Ascending aorta (tissue), 2 donors: Measurements from ENCODE around the gene FITM1. TPM values are rescaled to one million over a fixed set of nuclear protein-coding genes. Genes with fewer than 3 reads are reported as not detected.
A peak's percentile ranks its signal among the peaks of the same experiment; 100 is the strongest.

ENCODE experiments used
- DNase-seq, 2 donors: peaks; one replicate each; pipeline ENCODE4 v3.0.0-alpha.2; 2019; ENCODE audit warnings: low spot score in 2 of 2
- H3K27ac ChIP-seq, 2 donors: fragments of 200-600 bp; sonication (generic); one replicate each; pipeline ENCODE4 v1.5.1; 2016 to 2017; ENCODE audit warnings: mild to moderate bottlenecking in 1 of 2
- H3K27me3 ChIP-seq: fragments of 200-600 bp; sonication (generic); one replicate; pipeline ENCODE4 v1.5.1; 2017
- H3K36me3 ChIP-seq, 2 donors: fragments of 200-600 bp; sonication (generic); one replicate each; pipeline ENCODE4 v1.5.1; 2016
- H3K4me1 ChIP-seq, 2 donors: fragments of 200-600 bp; sonication (generic); one replicate each; pipeline ENCODE4 v1.5.1; 2016 to 2017; ENCODE audit warnings: mild to moderate bottlenecking in 1 of 2
- H3K4me3 ChIP-seq, 2 donors: fragments of 200-600 bp; sonication (generic); one replicate each; pipeline ENCODE4 v1.5.1; 2016 to 2017; ENCODE audit warnings: mild to moderate bottlenecking in 1 of 2
- H3K9me3 ChIP-seq, 2 donors: fragments of 200-600 bp; sonication (generic); one replicate each; pipeline ENCODE4 v1.5.1; 2016
- CTCF ChIP-seq, 3 experiments: fragments of 200-600 bp in 2 of 3; fragments of 450-650 bp in 1 of 3; sonication (generic) in 2 of 3; IDR thresholded peaks; one replicate each; pipeline ENCODE4 v1.5.1; 2016 to 2019; ENCODE audit warnings: antibody characterized with exemption in 3 of 3, mild to moderate bottlenecking in 1 of 3, moderate library complexity in 1 of 3
- intact Hi-C: fragments of 100-400 bp; cut with DNase I; formaldehyde crosslinking; loops from one replicate; pipeline ENCODE4 v1.15.1; 2023
- total RNA-seq: library from RNA; depleted of rRNA; stranded (reverse); fragments of >200 nt; gene quantifications from one replicate; pipeline ENCODE4 v1.1.0, GENCODE V29; 2016

FITM1 gene
- total RNA-seq, 1 donor from 2014 or later = not detected

GRCh38 chr14:24145690-24146452 lies 15.4 kb downstream of the FITM1 start:
- intact Hi-C loops = loop anchor here (2.0 to 10.0 kb wide), 4 partner anchors 43 to 841 kb away; partner anchors contain the start of genes BCL2L2, GMPR2, IPO4 and NEDD8
- DNase-seq = no peak
- Histone ChIP-seq H3K4me3 (peak overlapping the region; percentile 76 to 100), H3K27ac (peak overlapping the region; percentile 75 to 90), H3K4me1 (peaks cover 24 to 26% of the 10 kb centered on the region in 2 donors), H3K36me3 (peaks cover 16 to 20% of the 10 kb centered on the region in 2 donors), H3K27me3 (no peaks in the 10 kb centered on the region), H3K9me3 (no peaks in the 10 kb centered on the region)
- TF ChIP-seq CTCF (IDR thresholded peaks at IDR 0.05) = no peak

- intact Hi-C loops = loop anchor here (2.0 to 10.0 kb wide), 4 partner anchors 42 to 842 kb away; partner anchors contain the start of genes BCL2L2, GMPR2, IPO4 and NEDD8
- peaks cover 24 to 26% of the 10 kb centered on the region in 2 donors for H3K4me1 ChIP-seq
These were observed 16.1 kb downstream of the FITM1 start, which contains the start of gene PSME2 for GRCh38 chr14:24146453-24146977. Gene PSME2 (minus strand): TSS chr14:24146610. CDS start chr14:24146581, 29 bp downstream.

GRCh38 chr14:24146978-24147760 lies 16.7 kb downstream of the FITM1 start, which contains the start of gene RNF31:
Gene RNF31 (plus strand): TSS chr14:24147498. CDS start chr14:24147699, 201 bp downstream.
- intact Hi-C loops = loop anchor here (1.0 to 10.0 kb wide), 6 partner anchors 14 to 842 kb away; partner anchors contain the start of genes BCL2L2, GMPR2, IPO4 and IRF9
- peak within 1 kb of the TSS; percentile 76 to 100 for H3K4me3 ChIP-seq
- H3K27me3 ChIP-seq = no peaks in the 10 kb centered on the region
- no peaks in the 10 kb centered on the region for H3K9me3 ChIP-seq
- peak; percentile 95 to 99 for DNase-seq
- peaks cover 28 to 33% of the 10 kb centered on the region in 2 donors for H3K36me3 ChIP-seq
- H3K4me1 ChIP-seq = peaks cover 21 to 23% of the 10 kb centered on the region in 2 donors
- no peak for TF ChIP-seq CTCF (IDR thresholded peaks at IDR 0.05)
- peak within 1 kb of the TSS; percentile 75 to 90 for H3K27ac ChIP-seq

More at GRCh38 chr14:24146453-24146977, 16.1 kb downstream of the FITM1 start, which contains the start of gene PSME2:
- Histone ChIP-seq H3K36me3 (peaks cover 22 to 27% of the 10 kb centered on the region in 2 donors), H3K9me3 (no peaks in the 10 kb centered on the region), H3K4me3 (peak within 1 kb of the TSS; percentile 76 to 100), H3K27ac (peak within 1 kb of the TSS; percentile 75 to 90), H3K27me3 (no peaks in the 10 kb centered on the region)
- TF ChIP-seq CTCF (IDR thresholded peaks at IDR 0.05) = no peak
- DNase-seq = peak; percentile 94 to 98

- Histone ChIP-seq H3K27ac (peak overlapping the region; percentile 75 to 90), H3K4me3 (peak overlapping the region; percentile 76 to 100), H3K4me1 (peaks cover 20 to 22% of the 10 kb centered on the region in 2 donors), H3K9me3 (no peaks in the 10 kb centered on the region), H3K36me3 (peaks cover 28 to 41% of the 10 kb centered on the region in 2 donors), H3K27me3 (no peaks in the 10 kb centered on the region)
- DNase-seq = peak in 1 of 2 donors; percentile 63
- no peak for TF ChIP-seq CTCF (IDR thresholded peaks at IDR 0.05)
- intact Hi-C loops = loop anchor here (1.0 to 10.0 kb wide), 6 partner anchors 13 to 843 kb away; partner anchors contain the start of genes BCL2L2, GMPR2, IPO4 and IRF9
These were observed 17.4 kb downstream of the FITM1 start for GRCh38 chr14:24147761-24148428.
